Epidermal melanocyte (primary cell): ENCODE results near the gene GOSR1.
"Not testable (repeated sequence)": the region's sequence is repeated elsewhere in the genome, so short reads cannot be mapped to it uniquely, and the experiment has no call there.

Source experiments
- DNase-seq: peaks from one replicate; pipeline ENCODE4 v3.0.0; 2011; ENCODE audit warnings: low spot score; ENCODE audit not compliant: insufficient read length

GOSR1 gene

DNA sequence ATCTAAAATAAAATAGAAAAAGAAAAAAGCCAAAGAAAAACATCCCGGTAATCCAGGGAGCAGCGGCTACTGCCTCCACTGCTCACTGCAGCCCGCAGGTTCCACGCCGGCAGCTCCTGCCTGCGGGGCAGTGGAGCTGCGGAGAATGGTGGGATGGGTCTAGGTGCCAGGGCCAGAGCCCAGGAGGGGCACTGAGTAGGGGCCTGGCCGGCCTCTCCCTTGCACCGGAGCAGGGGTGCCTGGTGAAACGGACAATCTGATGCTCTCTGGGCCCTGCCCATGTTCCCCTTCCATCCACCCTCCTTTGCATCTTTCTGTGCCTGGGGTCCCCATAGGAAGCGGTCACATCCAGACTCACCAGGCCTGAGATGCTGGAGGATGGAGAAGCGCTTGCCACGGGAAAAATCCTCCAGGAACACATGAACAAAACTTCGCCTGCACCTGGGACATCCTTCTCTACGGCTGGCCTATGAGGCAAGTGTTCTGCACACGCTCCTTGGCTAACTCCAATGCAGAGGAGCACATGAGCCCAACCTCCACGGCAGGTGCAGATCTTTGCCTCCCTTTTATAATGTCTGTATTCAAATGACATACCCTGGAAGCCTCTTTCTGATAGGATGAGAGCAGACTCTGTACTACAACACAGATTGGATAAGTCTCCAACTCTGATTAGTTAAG lies 98.6 kb downstream of the GOSR1 start:
- not testable (repeated sequence) for DNase-seq

DNA sequence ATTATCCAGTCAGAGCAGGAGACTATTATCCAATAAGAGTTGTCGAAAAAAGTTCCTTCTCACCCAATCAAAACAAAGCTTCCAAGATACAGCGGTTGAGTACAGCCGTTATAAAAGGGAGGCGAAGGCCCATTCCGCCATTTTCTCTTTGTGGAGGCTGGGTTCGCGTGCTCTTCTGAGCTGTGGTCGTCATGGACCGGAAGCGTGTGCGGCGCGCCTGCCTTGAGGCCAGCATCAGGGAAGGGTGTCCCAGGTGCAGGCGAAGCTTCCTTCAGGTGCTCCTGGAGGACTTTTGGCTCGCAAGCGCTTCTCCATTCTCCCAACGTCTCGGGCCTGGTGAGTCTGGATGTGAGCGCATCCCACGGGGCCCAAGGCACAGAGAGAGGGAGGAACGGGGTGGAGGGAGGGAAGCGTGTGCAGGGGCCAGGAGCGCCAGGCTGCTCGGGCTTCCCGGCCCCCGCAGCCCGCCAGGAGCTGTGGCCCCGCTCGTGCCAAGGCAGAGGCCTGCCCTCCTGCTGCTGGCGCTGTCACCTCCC lies 99.2 kb downstream of the GOSR1 start:
- DNase-seq = no peak
